K562 (cell line): ENCODE results near the gene FAM171A1. TPM values are rescaled to one million over a fixed set of nuclear protein-coding genes. Genes with fewer than 3 reads are reported as not detected.

Source experiments
- BACH1 ChIP-seq: fragments of 200-800 bp; sonication (Bioruptor generic); IDR thresholded peaks from 2 replicates; pipeline ENCODE4 v1.6.1; 2016; ENCODE audit warnings: missing genetic modification characterization, missing compliant biosample characterization
- BCOR ChIP-seq: fragments of 450-650 bp; IDR thresholded peaks from 2 replicates; pipeline ENCODE4 v1.6.1; 2016
- CTBP1 ChIP-seq: fragments of 450-650 bp; IDR thresholded peaks from 2 replicates; pipeline ENCODE4 v1.6.1; 2016; ENCODE audit warnings: borderline replicate concordance
- DPF2 ChIP-seq: fragments of 450-650 bp; IDR thresholded peaks from 2 replicates; pipeline ENCODE4 v1.6.1; 2016
- E4F1 ChIP-seq: fragments of 250-450 bp; sonication (Bioruptor Pico); IDR thresholded peaks from 2 replicates; pipeline ENCODE4 v1.5.0; 2021; ENCODE audit warnings: mild to moderate bottlenecking, borderline replicate concordance
- FOSL1 ChIP-seq: fragments of 200-800 bp; sonication (Bioruptor generic); conservative IDR thresholded peaks from 2 replicates; pipeline ENCODE4 v1.6.1; 2016; ENCODE audit warnings: missing genetic modification characterization, missing compliant biosample characterization
- GABPB1 ChIP-seq: sonication (generic); formaldehyde crosslinking; IDR thresholded peaks from 2 replicates; pipeline ENCODE4 v1.8.0; 2022; ENCODE audit warnings: mild to moderate bottlenecking, missing genetic modification reagents
- HMG20B ChIP-seq: fragments of 250-450 bp; sonication (Bioruptor Pico); IDR thresholded peaks from 2 replicates; pipeline ENCODE4 v1.5.0; 2021; ENCODE audit warnings: mild to moderate bottlenecking
- MLLT1 ChIP-seq, 2 experiments: fragments of 450-650 bp; IDR thresholded peaks; 2 replicates each; pipeline ENCODE4 v1.6.1; 2016
- RBM15 ChIP-seq: fragments of 200-400 bp; formaldehyde crosslinking; IDR thresholded peaks from 2 replicates; pipeline ENCODE4 v1.6.1; 2018; ENCODE audit warnings: mild to moderate bottlenecking, low read length, moderate library complexity; ENCODE audit not compliant: insufficient read depth
- RCOR1 ChIP-seq, 2 experiments: IDR thresholded peaks; 2 replicates each; pipeline ENCODE4 v1.6.1; 2012; ENCODE audit warnings: low read depth in 2 of 2, low read length in 2 of 2, borderline replicate concordance in 1 of 2, improper control_type of control experiment in 1 of 2
- RNF2 ChIP-seq: sonication (generic); IDR thresholded peaks from 2 replicates; pipeline ENCODE4 v1.6.1; 2016
- SMARCA4 ChIP-seq: fragments of 450-650 bp; IDR thresholded peaks from 2 replicates; pipeline ENCODE4 v1.6.1; 2016
- TSC22D4 ChIP-seq: fragments of 450-650 bp; IDR thresholded peaks from 2 replicates; pipeline ENCODE4 v1.6.1; 2016; ENCODE audit warnings: missing genetic modification characterization, missing biosample characterization, control low read depth
- ZBTB43 ChIP-seq: sonication (generic); formaldehyde crosslinking; IDR thresholded peaks from 2 replicates; pipeline ENCODE4 v1.8.0; 2023; ENCODE audit warnings: mild to moderate bottlenecking, missing genetic modification reagents
- ZFP91 ChIP-seq: sonication (generic); formaldehyde crosslinking; IDR thresholded peaks from 2 replicates; pipeline ENCODE4 v1.8.0; 2022; ENCODE audit warnings: mild to moderate bottlenecking, missing genetic modification reagents
- ZNF165 ChIP-seq: fragments of 250-450 bp; sonication (Bioruptor Pico); IDR thresholded peaks from 2 replicates; pipeline ENCODE4 v1.4.0; 2020; ENCODE audit warnings: borderline replicate concordance
- ZNF212 ChIP-seq: fragments of 450-650 bp; formaldehyde crosslinking; IDR thresholded peaks from 2 replicates; pipeline ENCODE4 v1.4.0; 2020; ENCODE audit warnings: mild to moderate bottlenecking
- ZNF316 ChIP-seq: fragments of 450-650 bp; IDR thresholded peaks from 2 replicates; pipeline ENCODE4 v1.6.1; 2016
- ZNF431 ChIP-seq: sonication (generic); formaldehyde crosslinking; IDR thresholded peaks from 2 replicates; pipeline ENCODE4 v1.8.0; 2022; ENCODE audit warnings: mild to moderate bottlenecking, missing genetic modification reagents
- ZNF639 ChIP-seq, 2 experiments: fragments of 200-800 bp in 1 of 2; sonication (Bioruptor generic) in 1 of 2; sonication (generic) in 1 of 2; formaldehyde crosslinking in 1 of 2; IDR thresholded peaks in 1 of 2; conservative IDR thresholded peaks in 1 of 2; 2 replicates each; pipeline versions ENCODE4 v1.5.0 to v1.6.1; 2016 to 2020; ENCODE audit warnings: missing compliant biosample characterization in 1 of 2, missing genetic modification characterization in 1 of 2, missing genetic modification reagents in 1 of 2
- ZNF830 ChIP-seq: fragments of 250-450 bp; sonication (Bioruptor Pico); IDR thresholded peaks from 2 replicates; pipeline ENCODE4 v1.5.0; 2021; ENCODE audit warnings: mild to moderate bottlenecking
- polyA plus RNA-seq, 8 experiments: library from polyadenylated mRNA; depleted of rRNA in 4 of 8; stranded (reverse) in 5 of 8; unstranded in 3 of 8; fragments of >200 nt; fragmentation: Nextera tagmentation in 2 of 8; fragmentation: Illumina TruSeq in 1 of 8; extraction: Ambion mirVana in 2 of 8; extraction: Trizol in 1 of 8; gene quantifications; 2 replicates each; pipeline versions ENCODE4 v1.2.1 to v1.2.3, GENCODE V29; 2011 to 2014; ENCODE audit warnings: inconsistent platforms in 1 of 8, missing spikeins in 1 of 8
- total RNA-seq, 7 experiments: library from RNA; depleted of rRNA in 6 of 7; stranded (reverse); fragments of >200 nt in 6 of 7; fragmentation: Illumina TruSeq in 2 of 7; extraction: Trizol in 2 of 7; gene quantifications; 2 replicates each; pipeline versions ENCODE4 v1.2.1 to v1.2.3, GENCODE V29; 2011 to 2021; ENCODE audit warnings: low replicate concordance in 1 of 7

Gene FAM171A1
- total and polyA plus RNA-seq, 9 of the 15 experiments (the other 6 are each of a cell fraction or from before 2014, with no cell fraction given), result 0.51 to 8.2 (median 4.8) TPM

GRCh38 chr10:15244635-15245197 lies 126.4 kb downstream of the FAM171A1 start (continued):
- TF ChIP-seq ZNF639 (CRISPR knock-in tag; conservative IDR thresholded peaks at IDR 0.05 in 1 of 2, IDR thresholded peaks at IDR 0.05 in 1 of 2) (peak in 1 of 2 experiments; percentile 65; a peak in 1 of 4 replicates), HMG20B (CRISPR knock-in tag) (no peak), DPF2 (peak; percentile 77), BACH1 (tag) (no peak), ZFP91 (CRISPR knock-in tag) (no peak), BCOR (no peak), RCOR1 (IDR thresholded peaks at IDR 0.05; ENCODE audit: borderline replicate concordance in 1 of 2, low read depth in 2 of 2, low read length in 2 of 2) (peak in 1 of 2 experiments; percentile 28; a peak in 1 of 4 replicates), ZNF212 (no peak), FOSL1 (peak; percentile 94), RNF2 (no peak), E4F1 (CRISPR knock-in tag) (no peak), RBM15 (no peak), CTBP1 (0 out of 2 replicates have a peak, but pooled peaks have one; percentile 12), MLLT1 (IDR thresholded peaks at IDR 0.05) (peak in 1 of 2 experiments; percentile 87; a peak in 2 of 4 replicates), ZBTB43 (CRISPR knock-in tag) (no peak), ZNF316 (no peak), ZNF431 (CRISPR knock-in tag) (no peak), ZNF830 (CRISPR knock-in tag) (no peak), ZNF165 (CRISPR knock-in tag) (no peak), TSC22D4 (tag) (no peak), GABPB1 (CRISPR knock-in tag) (no peak), SMARCA4 (peak; percentile 83; the same call in 1 of the 2 replicates)
